ENCODE measurements around the gene TMTC1.
A peak's percentile ranks its signal among the peaks of the same experiment; 100 is the strongest.
"Not testable (repeated sequence)": the region's sequence is repeated elsewhere in the genome, so short reads cannot be mapped to it uniquely, and the experiment has no call there.

The TMTC1 gene

DNA sequence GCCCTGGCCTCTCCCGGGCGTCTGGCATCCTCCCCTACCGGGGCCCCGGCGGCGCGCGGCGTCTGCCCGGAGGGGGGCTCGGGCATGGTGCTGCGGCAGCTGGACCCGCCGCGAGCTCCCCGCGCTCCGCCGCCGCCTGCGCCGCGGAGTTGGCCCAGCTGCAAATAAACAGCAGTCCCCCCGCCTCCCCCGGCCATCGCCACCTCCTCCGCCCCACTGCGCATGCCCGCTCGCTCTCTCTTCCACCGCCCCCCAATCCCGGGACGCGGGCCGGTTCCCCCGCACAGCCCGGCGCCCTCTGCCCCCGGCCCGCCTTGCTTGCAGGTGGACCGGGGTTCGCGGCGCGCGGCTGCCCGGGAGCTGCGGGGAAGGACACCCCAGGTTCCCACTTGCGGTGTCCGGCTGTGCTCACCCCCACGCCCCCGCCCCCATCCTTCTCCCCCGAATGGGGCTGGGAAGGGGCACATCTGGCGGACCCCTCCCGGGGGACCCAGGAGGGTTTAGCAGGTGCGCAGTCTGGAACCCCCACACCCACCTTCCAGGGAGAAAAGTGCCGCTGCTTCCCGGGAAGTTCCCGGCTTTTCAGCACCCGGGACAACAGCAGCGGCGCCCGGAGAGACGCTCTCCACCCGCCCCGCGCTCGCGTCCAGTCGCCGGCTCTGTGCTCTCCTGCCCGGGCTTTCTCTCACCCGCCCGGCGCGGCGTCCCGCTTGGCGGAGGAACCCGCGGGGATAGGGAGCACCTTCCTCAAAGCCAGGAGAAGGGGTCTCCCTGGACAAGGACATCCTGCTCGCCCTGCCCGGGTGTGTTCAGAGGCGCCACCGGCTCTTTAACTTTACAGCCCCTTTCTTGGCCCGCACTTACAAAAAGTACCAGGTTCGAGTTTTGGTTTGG is at the start of gene TMTC1:
Gene TMTC1, minus strand, starts transcription at position 170 of the 894 bp plus-strand sequence. CDS start 191 bp downstream, outside the sequence.
- TF ChIP-seq, protein P1, sequence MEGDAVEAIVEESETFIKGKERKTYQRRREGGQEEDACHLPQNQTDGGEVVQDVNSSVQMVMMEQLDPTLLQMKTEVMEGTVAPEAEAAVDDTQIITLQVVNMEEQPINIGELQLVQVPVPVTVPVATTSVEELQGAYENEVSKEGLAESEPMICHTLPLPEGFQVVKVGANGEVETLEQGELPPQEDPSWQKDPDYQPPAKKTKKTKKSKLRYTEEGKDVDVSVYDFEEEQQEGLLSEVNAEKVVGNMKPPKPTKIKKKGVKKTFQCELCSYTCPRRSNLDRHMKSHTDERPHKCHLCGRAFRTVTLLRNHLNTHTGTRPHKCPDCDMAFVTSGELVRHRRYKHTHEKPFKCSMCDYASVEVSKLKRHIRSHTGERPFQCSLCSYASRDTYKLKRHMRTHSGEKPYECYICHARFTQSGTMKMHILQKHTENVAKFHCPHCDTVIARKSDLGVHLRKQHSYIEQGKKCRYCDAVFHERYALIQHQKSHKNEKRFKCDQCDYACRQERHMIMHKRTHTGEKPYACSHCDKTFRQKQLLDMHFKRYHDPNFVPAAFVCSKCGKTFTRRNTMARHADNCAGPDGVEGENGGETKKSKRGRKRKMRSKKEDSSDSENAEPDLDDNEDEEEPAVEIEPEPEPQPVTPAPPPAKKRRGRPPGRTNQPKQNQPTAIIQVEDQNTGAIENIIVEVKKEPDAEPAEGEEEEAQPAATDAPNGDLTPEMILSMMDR (IDR thresholded peaks at IDR 0.05; ENCODE audit: control insufficient read depth, extremely low read depth, insufficient read depth): no peak
- no peak for DNase-seq (ENCODE audit: low read depth)
- peak within 1 kb of the TSS; percentile 43 for H3K4me3 ChIP-seq (ENCODE audit: low read depth, low read length)

DNA sequence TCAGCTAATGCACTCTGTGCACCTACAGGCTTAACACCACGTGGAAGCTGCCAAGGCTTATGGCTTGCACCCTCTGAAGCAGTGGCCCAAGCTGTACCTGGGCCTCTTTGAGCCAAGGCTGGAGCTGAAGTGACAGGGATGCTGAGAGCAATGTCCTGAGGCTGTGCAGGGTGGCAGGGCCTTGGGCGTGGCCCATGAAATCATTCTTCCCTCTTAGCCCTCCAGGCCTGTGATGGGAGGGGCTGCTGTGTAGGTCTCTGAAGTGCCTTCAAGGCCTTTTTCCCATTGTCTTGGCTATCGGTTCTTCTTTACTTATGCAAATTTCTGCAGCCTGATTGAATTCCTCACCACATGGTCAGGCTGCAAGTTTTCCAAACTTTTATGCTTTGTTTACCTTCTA is 47.4 kb upstream of the TMTC1 start:
- TF ChIP-seq, protein P1 (IDR thresholded peaks at IDR 0.05; ENCODE audit: control insufficient read depth, extremely low read depth, insufficient read depth): no peak
- no peak overlapping the region for H3K4me3 ChIP-seq (ENCODE audit: low read depth, low read length)
- no peak for DNase-seq (ENCODE audit: low read depth)

DNA sequence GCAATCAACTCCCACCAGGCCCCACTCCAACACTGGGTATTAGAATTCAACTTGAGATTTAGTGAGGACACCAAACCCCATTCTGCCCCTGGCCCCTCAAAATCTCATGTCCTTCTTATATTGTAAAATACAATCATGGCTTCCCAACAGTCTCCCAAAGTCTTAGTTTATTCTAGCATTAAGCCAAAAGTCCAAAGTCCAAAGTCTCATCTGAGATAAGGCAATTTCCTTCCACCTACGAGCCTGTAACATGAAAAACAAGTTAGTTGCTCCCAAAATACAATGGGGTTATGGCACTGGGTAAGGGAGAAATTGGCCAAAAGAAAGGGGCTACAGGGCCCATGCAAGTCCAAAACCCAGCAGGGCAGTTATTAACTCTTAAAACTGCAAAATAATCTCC is 46.6 kb upstream of the TMTC1 start:
- no peak for DNase-seq (ENCODE audit: low read depth)
- TF ChIP-seq, protein P1 (IDR thresholded peaks at IDR 0.05; ENCODE audit: control insufficient read depth, extremely low read depth, insufficient read depth): no peak
- H3K4me3 ChIP-seq (ENCODE audit: low read depth, low read length): no peak overlapping the region

DNA sequence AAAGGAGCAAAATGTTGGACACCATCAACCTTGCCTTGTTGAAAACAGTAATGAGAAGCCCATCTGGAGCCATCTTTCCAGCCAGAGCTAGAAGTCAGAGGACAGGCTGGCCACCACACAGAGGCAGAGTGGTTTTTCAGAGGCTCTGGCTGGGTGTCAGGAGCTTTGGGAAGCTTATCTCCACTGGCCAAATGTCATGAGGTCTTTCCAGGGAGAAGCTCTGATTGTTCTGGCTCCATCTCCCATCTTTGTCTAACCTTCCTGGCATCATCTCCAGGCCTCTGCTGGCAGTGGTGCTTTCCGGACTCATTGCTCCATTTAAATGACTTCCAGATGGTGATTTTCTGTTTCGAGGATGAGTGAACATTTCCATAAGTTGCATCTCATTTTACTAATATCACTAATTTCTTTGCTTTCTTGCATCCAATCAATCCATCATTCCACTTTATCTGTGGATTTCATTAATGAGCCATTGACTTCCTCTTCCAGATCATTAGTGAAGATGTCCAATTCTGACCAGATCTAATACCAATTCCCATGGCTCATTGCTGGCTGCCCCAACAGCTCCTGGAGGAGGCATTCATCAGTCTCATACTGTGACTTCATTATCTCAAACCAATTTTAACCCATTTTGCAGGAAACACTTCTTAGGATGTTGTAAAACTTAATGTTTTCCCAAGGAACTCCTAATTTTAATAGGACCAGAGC is 35.3 kb upstream of the TMTC1 start:
- no peak overlapping the region for H3K4me3 ChIP-seq (ENCODE audit: low read depth, low read length)
- TF ChIP-seq, protein P1 (IDR thresholded peaks at IDR 0.05; ENCODE audit: control insufficient read depth, extremely low read depth, insufficient read depth): no peak
- no peak for DNase-seq (ENCODE audit: low read depth)

DNA sequence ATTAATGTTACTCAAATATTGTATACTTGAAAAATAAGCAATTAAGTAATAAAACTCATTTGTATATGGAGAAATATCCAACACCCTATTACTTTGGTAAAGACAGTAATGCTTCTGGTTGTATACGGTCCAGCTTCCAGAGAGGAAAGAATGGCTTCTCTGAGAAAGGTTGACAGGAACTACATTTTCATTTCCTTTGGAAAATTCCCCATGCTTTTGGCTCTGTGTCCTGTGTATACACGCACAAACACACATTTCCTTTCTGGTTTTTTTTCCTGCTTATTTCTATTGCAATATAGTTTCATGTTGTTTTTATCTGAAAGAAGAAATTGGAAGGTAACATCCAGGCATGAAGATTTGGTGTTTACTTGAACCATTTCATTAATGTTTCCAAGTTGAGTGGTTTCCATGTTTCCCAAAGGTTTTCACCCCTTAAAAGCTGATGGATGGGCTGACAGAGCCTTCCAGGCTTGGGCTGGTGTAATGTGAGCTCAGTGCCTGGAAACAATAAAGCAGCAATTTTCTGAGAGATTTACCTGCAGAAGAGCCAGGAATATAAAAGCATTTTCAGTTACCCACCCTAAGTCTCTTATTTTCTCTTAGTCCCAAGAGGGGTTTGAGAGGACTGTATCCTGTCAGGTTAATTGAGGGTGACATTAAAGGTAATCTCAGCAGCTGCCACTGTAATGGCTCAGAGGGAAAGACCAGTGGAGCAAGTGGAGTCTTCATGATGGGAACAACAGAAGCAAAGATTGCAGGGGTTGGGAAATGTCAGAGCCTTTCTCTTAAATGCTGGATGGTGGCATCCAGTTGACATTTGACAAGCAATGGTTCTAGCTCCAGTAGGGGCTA is 33.4 kb upstream of the TMTC1 start:
- no peak for DNase-seq (ENCODE audit: low read depth)
- TF ChIP-seq, protein P1 (IDR thresholded peaks at IDR 0.05; ENCODE audit: control insufficient read depth, extremely low read depth, insufficient read depth): no peak
- no peak overlapping the region for H3K4me3 ChIP-seq (ENCODE audit: low read depth, low read length)

DNA sequence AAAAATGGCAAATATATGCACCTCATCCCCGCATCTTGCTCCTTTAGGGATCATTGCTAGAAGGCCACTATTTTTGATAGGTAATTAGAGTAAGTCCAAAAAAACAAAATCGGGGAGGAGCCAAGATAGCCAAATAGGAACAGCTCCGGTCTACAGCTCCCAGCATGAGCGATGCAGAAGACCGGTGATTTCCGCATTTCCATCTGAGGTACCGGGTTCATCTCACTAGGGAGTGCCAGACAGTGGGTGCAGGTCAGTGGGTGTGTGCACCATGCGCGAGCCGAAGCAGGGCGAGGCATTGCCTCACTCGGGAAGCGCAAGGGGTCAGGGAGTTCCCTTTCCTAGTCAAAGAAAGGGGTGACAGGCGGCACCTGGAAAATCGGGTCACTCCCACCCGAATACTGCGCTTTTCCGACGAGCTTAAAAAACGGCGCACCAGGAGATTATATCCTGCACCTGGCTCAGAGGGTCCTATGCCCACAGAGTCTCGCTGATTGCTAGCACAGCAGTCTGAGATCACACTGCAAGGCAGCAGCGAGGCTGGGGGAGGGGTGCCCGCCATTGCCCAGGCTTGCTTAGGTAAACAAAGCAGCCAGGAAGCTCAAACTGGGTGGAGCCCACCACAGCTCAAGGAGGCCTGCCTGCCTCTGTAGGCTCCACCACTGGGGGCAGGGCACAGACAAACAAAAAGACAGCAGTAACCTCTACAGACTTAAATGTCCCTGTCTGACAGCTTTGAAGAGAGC is 26.0 kb upstream of the TMTC1 start:
- not testable (repeated sequence) for DNase-seq (ENCODE audit: low read depth); H3K4me3 ChIP-seq (ENCODE audit: low read depth, low read length)

Measured in LNCaP clone FGC (cell line).